Gastrocnemius medialis (tissue), 4 donors: ENCODE results near the gene PPP6C. TPM values are rescaled to one million over a fixed set of nuclear protein-coding genes. Genes with fewer than 3 reads are reported as not detected.

ENCODE experiments used
- ATAC-seq, 2 donors: fragments of 150-250 bp; one replicate each; pipeline ENCODE4 v1.9.1; 2016
- DNase-seq, 2 donors: peaks; one replicate each; pipeline ENCODE4 v3.0.0-alpha.2; 2019
- H3K27ac ChIP-seq, 4 donors: fragments of 200-600 bp; sonication (generic); 1 replicate in 1 of 4; 2 replicates in 3 of 4; pipeline ENCODE4 v1.5.1; 2016 to 2018; ENCODE audit warnings: mild to moderate bottlenecking in 2 of 4, moderate library complexity in 1 of 4
- H3K27me3 ChIP-seq, 3 donors: fragments of 200-600 bp; sonication (generic) in 2 of 3; 1 replicate in 1 of 3; 2 replicates in 2 of 3; pipeline versions ENCODE4 v1.5.1 to v1.6.0; 2016 to 2019; ENCODE audit warnings: mild to moderate bottlenecking in 1 of 3, moderate library complexity in 1 of 3
- H3K36me3 ChIP-seq, 2 donors: fragments of 200-600 bp; sonication (generic) in 1 of 2; one replicate each; pipeline ENCODE4 v1.5.1; 2017 to 2018
- H3K4me1 ChIP-seq, 2 donors: fragments of 200-600 bp; sonication (generic) in 1 of 2; one replicate each; pipeline ENCODE4 v1.5.1; 2016 to 2017; ENCODE audit warnings: mild to moderate bottlenecking in 2 of 2
- H3K4me3 ChIP-seq, 4 donors: fragments of 200-600 bp; sonication (generic) in 3 of 4; 1 replicate in 1 of 4; 2 replicates in 3 of 4; pipeline ENCODE4 v1.5.1; 2016 to 2019; ENCODE audit warnings: mild to moderate bottlenecking in 2 of 4
- H3K9me3 ChIP-seq, 3 donors: fragments of 200-600 bp; sonication (generic) in 2 of 3; 1 replicate in 1 of 3; 2 replicates in 2 of 3; pipeline ENCODE4 v1.5.1; 2016 to 2019
- CTCF ChIP-seq, 5 experiments: fragments of 450-650 bp in 3 of 5; fragments of 200-600 bp in 2 of 5; sonication (generic) in 2 of 5; IDR thresholded peaks in 4 of 5; conservative IDR thresholded peaks in 1 of 5; 1 replicate in 4 of 5; 2 replicates in 1 of 5; pipeline ENCODE4 v1.5.1; 2016 to 2019; ENCODE audit warnings: antibody characterized with exemption in 5 of 5, mild to moderate bottlenecking in 3 of 5, moderate library complexity in 3 of 5
- POLR2A ChIP-seq, 2 donors: fragments of 450-650 bp; IDR thresholded peaks; one replicate each; pipeline ENCODE4 v1.6.1; 2017; ENCODE audit warnings: antibody characterized with exemption in 2 of 2, mild to moderate bottlenecking in 2 of 2, moderate library complexity in 2 of 2
- in situ Hi-C, 4 donors: fragments of 200-750 bp; cut with MboI; loops; one replicate each; pipeline versions ENCODE4 v1.15.0 to v1.8.0; 2017; ENCODE audit warnings: low sequenced_read_pairs in 4 of 4
- intact Hi-C: fragments of 100-400 bp; cut with DNase I; formaldehyde crosslinking; loops from one replicate; pipeline ENCODE4 v1.15.1; 2023; ENCODE audit warnings: low total_unique reads
- total RNA-seq, 4 donors: library from RNA; depleted of rRNA; stranded (reverse); fragments of >200 nt; gene quantifications; one replicate each; pipeline versions ENCODE4 v1.1.0 to v1.2.3, GENCODE V29; 2016

PPP6C gene
- total RNA-seq, 4 donors from 2014 or later = 49.4 to 80.6 (median 73.6) TPM

DNA sequence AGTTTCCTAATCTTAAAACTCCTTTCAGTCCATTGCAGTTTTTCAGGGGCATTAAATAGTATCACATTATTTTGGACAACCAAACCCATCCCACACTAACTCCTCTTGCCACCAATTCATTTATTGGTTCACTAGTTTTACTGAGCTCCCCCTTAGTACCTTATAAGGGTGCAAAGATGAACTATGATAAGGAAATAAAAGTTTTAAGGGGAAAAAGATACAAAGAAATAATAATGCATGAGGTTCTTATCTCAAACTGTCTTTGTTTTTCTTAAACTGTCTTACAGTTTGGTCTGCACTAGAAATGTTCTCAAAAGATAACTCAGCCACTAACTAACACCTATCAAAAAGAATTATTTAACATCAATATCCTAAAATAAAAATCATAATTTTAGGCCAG lies 54.6 kb downstream of the PPP6C start:
- H3K4me3 ChIP-seq = no peak overlapping the region

DNA sequence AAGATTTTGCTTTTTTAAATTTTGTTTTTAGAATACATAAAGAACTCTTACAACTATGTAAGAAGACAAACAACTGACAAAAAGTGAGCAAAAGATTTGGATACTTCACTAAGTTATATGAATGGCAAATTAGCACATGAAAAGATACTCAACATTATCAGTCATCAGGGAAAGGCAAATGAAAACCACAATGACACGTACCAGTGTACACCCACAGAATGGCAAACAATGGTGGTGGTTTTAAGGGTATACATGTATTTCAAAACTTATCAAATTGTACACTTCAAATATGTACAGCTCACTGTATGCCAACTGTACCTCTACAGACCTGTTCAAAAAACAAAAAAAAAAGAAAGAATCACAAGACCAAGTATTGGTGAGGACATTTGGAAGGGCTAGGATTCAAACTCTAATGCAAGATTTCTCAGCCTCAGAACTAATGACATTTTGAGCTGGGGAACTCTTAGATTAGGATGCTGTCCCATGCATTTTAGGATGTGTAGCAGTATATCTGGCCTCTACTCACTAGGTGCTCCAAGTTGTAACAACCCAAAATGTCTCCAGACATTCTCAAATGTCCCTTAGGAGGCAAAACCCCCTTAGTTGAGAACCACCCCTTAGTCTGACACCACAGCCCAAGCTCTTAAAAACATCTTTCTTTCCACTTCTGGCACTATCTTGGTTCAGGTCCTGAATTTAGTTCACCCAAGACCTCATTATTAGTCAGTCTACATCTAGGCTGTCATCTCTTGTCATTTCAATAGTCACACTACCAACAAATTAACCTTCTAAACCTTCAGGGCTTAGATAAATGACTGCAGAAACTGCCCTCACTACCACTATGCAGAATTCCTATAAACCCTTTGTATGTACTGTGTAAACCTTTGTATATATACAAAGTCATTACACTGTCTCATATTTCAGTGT lies 55.9 kb downstream of the PPP6C start:
- intact Hi-C loops (no loop called here), in situ Hi-C loops (loop anchor here in 3 of 4 donors (25.0 kb wide), 2 partner anchors 196 to 371 kb away; partner anchors contain the start of genes NR6A1 (in 2 of the 3) and GOLGA1 (in 1 of the 3))
- TF ChIP-seq POLR2A (IDR thresholded peaks at IDR 0.05) (no peak), CTCF (IDR thresholded peaks at IDR 0.05 in 4 of 5, conservative IDR thresholded peaks at IDR 0.05 in 1 of 5) (no peak)
- Histone ChIP-seq H3K4me1 (no peaks in the 10 kb centered on the region), H3K9me3 (no peaks in the 10 kb centered on the region), H3K4me3 (no peak overlapping the region), H3K27me3 (no peaks in the 10 kb centered on the region), H3K36me3 (no peaks in the 10 kb centered on the region), H3K27ac (no peak overlapping the region)
- ATAC-seq (no peak), DNase-seq (no peak)

More for the DNA sequence above, 54.6 kb downstream of the PPP6C start:
- TF ChIP-seq POLR2A (IDR thresholded peaks at IDR 0.05) = no peak
- no peak for TF ChIP-seq CTCF (IDR thresholded peaks at IDR 0.05 in 4 of 5, conservative IDR thresholded peaks at IDR 0.05 in 1 of 5)
- no peak for DNase-seq
- H3K9me3 ChIP-seq = no peaks in the 10 kb centered on the region
- intact Hi-C loops = no loop called here
- H3K36me3 ChIP-seq = peaks cover 0 to 6% of the 10 kb centered on the region in 2 donors
- in situ Hi-C loops = loop anchor here in 3 of 4 donors (25.0 kb wide), 2 partner anchors 198 to 373 kb away; partner anchors contain the start of genes NR6A1 (in 2 of the 3) and GOLGA1 (in 1 of the 3)
- H3K27me3 ChIP-seq = no peaks in the 10 kb centered on the region
- ATAC-seq = no peak
- H3K4me1 ChIP-seq = no peaks in the 10 kb centered on the region
- H3K27ac ChIP-seq = no peak overlapping the region

- intact Hi-C loops = no loop called here
- ATAC-seq = no peak
- DNase-seq = no peak
- H3K4me3 ChIP-seq = no peak overlapping the region
- no peaks in the 10 kb centered on the region for H3K36me3 ChIP-seq
- no peaks in the 10 kb centered on the region for H3K27me3 ChIP-seq
- TF ChIP-seq POLR2A (IDR thresholded peaks at IDR 0.05) = no peak
- TF ChIP-seq CTCF (IDR thresholded peaks at IDR 0.05 in 4 of 5, conservative IDR thresholded peaks at IDR 0.05 in 1 of 5) = no peak
- H3K27ac ChIP-seq = no peak overlapping the region
- H3K4me1 ChIP-seq = no peaks in the 10 kb centered on the region
- in situ Hi-C loops = loop anchor here in 3 of 4 donors (25.0 kb wide), 2 partner anchors 194 to 369 kb away; partner anchors contain the start of genes NR6A1 (in 2 of the 3) and GOLGA1 (in 1 of the 3)
- H3K9me3 ChIP-seq = no peaks in the 10 kb centered on the region
These were observed 57.8 kb downstream of the PPP6C start for GRCh38 chr9:125131778-125132177.

DNA sequence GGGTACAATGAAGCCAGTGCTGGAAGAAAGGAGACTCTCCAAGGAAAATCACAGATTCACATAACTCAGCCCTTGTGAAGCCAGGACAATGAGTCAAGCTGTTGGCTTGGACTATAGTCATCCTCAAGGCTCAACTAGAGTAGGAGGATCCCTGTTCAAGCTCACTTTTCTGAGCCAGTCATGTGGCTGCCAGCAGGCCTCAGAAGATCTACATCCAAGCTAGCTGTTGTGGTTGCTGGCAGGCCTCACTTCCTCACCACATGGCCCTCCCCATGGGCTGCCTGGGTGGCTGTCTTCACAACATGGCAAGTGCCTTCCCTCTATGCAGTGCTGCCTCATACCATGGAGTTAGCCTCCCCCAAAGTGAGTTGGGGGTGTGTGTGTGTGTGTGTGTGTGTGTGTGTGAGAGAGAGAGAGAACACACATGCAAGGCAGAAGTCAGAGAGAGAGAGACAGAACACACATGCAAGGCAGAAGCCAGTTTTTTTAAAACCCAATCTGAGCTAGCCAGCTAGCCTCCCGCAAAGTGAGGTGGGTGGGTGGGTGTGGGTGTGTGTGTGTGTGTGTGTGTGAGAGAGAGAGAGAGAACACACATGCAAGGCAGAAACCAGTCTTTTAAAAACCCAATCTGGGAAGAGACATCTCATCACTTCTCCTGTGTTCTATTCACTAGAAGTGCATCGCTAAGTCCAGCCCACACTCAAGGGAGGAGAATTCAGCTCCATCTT lies 63.4 kb downstream of the PPP6C start:
- TF ChIP-seq CTCF (IDR thresholded peaks at IDR 0.05 in 4 of 5, conservative IDR thresholded peaks at IDR 0.05 in 1 of 5) = no peak
- TF ChIP-seq POLR2A (IDR thresholded peaks at IDR 0.05) = no peak
- in situ Hi-C loops (loop anchor here in 3 of 4 donors (25.0 kb wide), 2 partner anchors 189 to 364 kb away; partner anchors contain the start of genes NR6A1 (in 2 of the 3) and GOLGA1 (in 1 of the 3)), intact Hi-C loops (no loop called here)
- no peaks in the 10 kb centered on the region for H3K9me3 ChIP-seq
- no peaks in the 10 kb centered on the region for H3K36me3 ChIP-seq
- peak overlapping the region; percentile 32 to 60 (median 56) for H3K27ac ChIP-seq
- DNase-seq (peak; percentile 79 to 89), ATAC-seq (peak; percentile 97 to 99)
- no peaks in the 10 kb centered on the region for H3K27me3 ChIP-seq
- peaks cover 3 to 6% of the 10 kb centered on the region in 2 donors for H3K4me1 ChIP-seq
- no peak overlapping the region for H3K4me3 ChIP-seq
